Measurements from ENCODE around the gene TM2D1. TPM values are rescaled to one million over a fixed set of nuclear protein-coding genes. Genes with fewer than 3 reads are reported as not detected.
"Not testable (repeated sequence)": the region's sequence is repeated elsewhere in the genome, so short reads cannot be mapped to it uniquely, and the experiment has no call there.

TM2D1 gene
- polyA plus RNA-seq (ENCODE audit: insufficient read depth in 1 of 5, insufficient read length in 5 of 5, low replicate concordance in 1 of 5): 10 to 100 TPM; 63.3 to 85.2 (median 78.8) TPM
- long read RNA-seq, donor 1, transcript TM2D1-212 (7 exons, 969 nt): major isoform, 27 of 36 reads
- long read RNA-seq, donor 1, partial matches to known transcripts: 6 of 36 reads
- long read RNA-seq, donor 1, other reads (novel, unspliced or antisense): 0 of 36 reads
- long read RNA-seq, donor 2, transcript TM2D1-212 (7 exons, 969 nt): major isoform, 11 of 11 reads
- long read RNA-seq, donor 2, partial matches to known transcripts: 0 of 11 reads
- long read RNA-seq, donor 2, other reads (novel, unspliced or antisense): 0 of 11 reads
- long read RNA-seq, donor 3, transcript TM2D1-212 (7 exons, 969 nt): major isoform, 19 of 20 reads
- long read RNA-seq, donor 3, partial matches to known transcripts: 0 of 20 reads
- long read RNA-seq, donor 3, other reads (novel, unspliced or antisense): 0 of 20 reads
- long read RNA-seq, donor 4, transcript TM2D1-212 (7 exons, 969 nt): major isoform, 9 of 10 reads
- long read RNA-seq, donor 4, partial matches to known transcripts: 0 of 10 reads
- long read RNA-seq, donor 4, other reads (novel, unspliced or antisense): 0 of 10 reads
- long read RNA-seq, donor 5, transcript TM2D1-212 (7 exons, 969 nt): major isoform, 26 of 30 reads
- long read RNA-seq, donor 5, partial matches to known transcripts: 0 of 30 reads
- long read RNA-seq, donor 5, other reads (novel, unspliced or antisense): 0 of 30 reads
- long read RNA-seq, donor 6, transcript TM2D1-212 (7 exons, 969 nt): major isoform, 18 of 19 reads
- long read RNA-seq, donor 6, partial matches to known transcripts: 0 of 19 reads
- long read RNA-seq, donor 6, other reads (novel, unspliced or antisense): 0 of 19 reads
- long read RNA-seq, donor 7, transcript TM2D1-212 (7 exons, 969 nt): major isoform, 15 of 18 reads
- long read RNA-seq, donor 7, partial matches to known transcripts: 0 of 18 reads
- long read RNA-seq, donor 7, other reads (novel, unspliced or antisense): 0 of 18 reads
- long read RNA-seq, donor 8, partial matches to known transcripts: 0 of 6 reads
- long read RNA-seq, donor 8, other reads (novel, unspliced or antisense): 0 of 6 reads

GRCh38 chr1:61724813-61725694 is at the start of gene TM2D1:
TM2D1 (minus strand) TSS chr1:61725141; CDS start chr1:61725120, 21 bp downstream.
- DNase-seq: peak; percentile 89 to 90

GRCh38 chr1:61770131-61770530 is 45.2 kb upstream of the TM2D1 start:
- DNase-seq: no peak

GRCh38 chr1:61757950-61758349 is 33.0 kb upstream of the TM2D1 start:
- no peak for DNase-seq

GRCh38 chr1:61756773-61757172 is 31.8 kb upstream of the TM2D1 start:
- DNase-seq: no peak

GRCh38 chr1:61754545-61754944 is 29.6 kb upstream of the TM2D1 start:
- no peak for DNase-seq

GRCh38 chr1:61753998-61754508 is 29.1 kb upstream of the TM2D1 start:
- no peak for DNase-seq

- no peak for DNase-seq
Measured at GRCh38 chr1:61752921-61753389, 28.0 kb upstream of the TM2D1 start.

GRCh38 chr1:61749574-61749973 is 24.6 kb upstream of the TM2D1 start:
- DNase-seq: no peak

GRCh38 chr1:61748566-61748965 is 23.6 kb upstream of the TM2D1 start:
- DNase-seq: no peak

GRCh38 chr1:61746813-61747212 is 21.9 kb upstream of the TM2D1 start:
- DNase-seq: no peak

GRCh38 chr1:61743716-61744580 is 19.0 kb upstream of the TM2D1 start:
- no peak for DNase-seq

- DNase-seq: no peak
Measured at GRCh38 chr1:61743431-61743705, 18.4 kb upstream of the TM2D1 start.

GRCh38 chr1:61742620-61743430 is 17.9 kb upstream of the TM2D1 start:
- DNase-seq: peak; percentile 56 to 68

- DNase-seq: peak; percentile 67 to 71
Measured at GRCh38 chr1:61741711-61742619, 17.0 kb upstream of the TM2D1 start, which contains the start of gene PATJ. PATJ (plus strand) TSS chr1:61742480; CDS start chr1:61762893, 20,413 bp downstream.

- no peak for DNase-seq
Measured at GRCh38 chr1:61740751-61741700, 16.1 kb upstream of the TM2D1 start.

- no peak for DNase-seq
Measured at GRCh38 chr1:61732726-61733125, 7.8 kb upstream of the TM2D1 start.

GRCh38 chr1:61730679-61731078 is 5.7 kb upstream of the TM2D1 start:
- not testable (repeated sequence) for DNase-seq
